Natural killer cell (primary cell): ENCODE results near the gene CLIP2. TPM values are rescaled to one million over a fixed set of nuclear protein-coding genes. Genes with fewer than 3 reads are reported as not detected.
"Not testable (repeated sequence)": the region's sequence is repeated elsewhere in the genome, so short reads cannot be mapped to it uniquely, and the experiment has no call there.

Source experiments
- ATAC-seq, 3 donors: fragments of 150-1000 bp in 2 of 3; fragments of 200-7000 bp in 1 of 3; cut with Tn5 transposase; 1 replicate in 1 of 3; 2 replicates in 2 of 3; pipeline ENCODE4 v1.10.0; 2021; ENCODE audit warnings: mild to moderate bottlenecking in 2 of 3, moderate library complexity in 2 of 3
- DNase-seq, 2 donors: peaks; one replicate each; pipeline versions ENCODE4 v3.0.0 to v3.0.0-alpha.2; 2013 to 2021; ENCODE audit warnings: mixed read lengths in 1 of 2
- H3K27ac ChIP-seq: one replicate; pipeline ENCODE4 v1.5.1; 2013; ENCODE audit warnings: mild to moderate bottlenecking, low read length
- H3K27me3 ChIP-seq: one replicate; pipeline ENCODE4 v1.6.1; 2013; ENCODE audit warnings: low read length; ENCODE audit not compliant: control insufficient read depth, insufficient read depth
- H3K36me3 ChIP-seq: one replicate; pipeline ENCODE4 v1.6.1; 2013; ENCODE audit warnings: low read length; ENCODE audit not compliant: control insufficient read depth, insufficient read depth
- H3K4me1 ChIP-seq: one replicate; pipeline ENCODE4 v1.6.1; 2013; ENCODE audit warnings: low read length; ENCODE audit not compliant: control insufficient read depth, insufficient read depth
- H3K4me3 ChIP-seq: one replicate; pipeline ENCODE4 v1.5.1; 2013; ENCODE audit warnings: low read length
- H3K9me3 ChIP-seq: one replicate; pipeline ENCODE4 v1.6.1; 2013; ENCODE audit warnings: low read length; ENCODE audit not compliant: control insufficient read depth, insufficient read depth
- H3K27ac Mint-ChIP-seq, 2 donors: one replicate each; pipeline ENCODE4 v1.8.0; 2022; ENCODE audit warnings: mild to moderate bottlenecking in 2 of 2, mixed read lengths in 2 of 2, moderate library complexity in 1 of 2
- H3K27me3 Mint-ChIP-seq, 2 donors: one replicate each; pipeline ENCODE4 v1.8.0; 2022; ENCODE audit warnings: low read depth in 2 of 2, mixed read lengths in 2 of 2
- H3K36me3 Mint-ChIP-seq: one replicate; pipeline ENCODE4 v1.8.0; 2022; ENCODE audit warnings: mixed read lengths
- H3K4me1 Mint-ChIP-seq, 2 donors: one replicate each; pipeline ENCODE4 v1.8.0; 2022; ENCODE audit warnings: mixed read lengths in 2 of 2
- H3K4me3 Mint-ChIP-seq: one replicate; pipeline ENCODE4 v1.8.0; 2022; ENCODE audit warnings: mild to moderate bottlenecking, moderate library complexity, mixed read lengths
- H3K9me3 Mint-ChIP-seq, 2 donors: one replicate each; pipeline ENCODE4 v1.8.0; 2022; ENCODE audit warnings: mixed read lengths in 2 of 2
- WGBS: methylation state at CpG from one replicate; pipeline ENCODE4 v1.1.7; 2013; ENCODE audit warnings: missing lambda C conversion rate; ENCODE audit not compliant: insufficient coverage; 5-methylcytosine and 5-hydroxymethylcytosine counted together
- intact Hi-C: fragments of 100-400 bp; cut with micrococcal nuclease; formaldehyde crosslinking; loops from one replicate; pipeline ENCODE4 v1.14.2; 2022
- total RNA-seq, 4 donors: library from RNA; stranded (reverse); fragments of 120-200 nt in 1 of 4; gene quantifications; one replicate each; pipeline versions ENCODE4 v1.2.3 to v1.2.4, GENCODE V29; 2013 to 2022
- TF ChIP-seq, protein P1 (sequence below): fragments of 200-600 bp; IDR thresholded peaks from one replicate; pipeline ENCODE4 v1.8.0; 2022; ENCODE audit warnings: antibody characterized with exemption

The CLIP2 gene
- total RNA-seq, 3 donors from 2014 or later (not counting 1 experiment from before 2014, with no cell fraction given), result 8.5 to 14.7 (median 10.5) TPM

DNA sequence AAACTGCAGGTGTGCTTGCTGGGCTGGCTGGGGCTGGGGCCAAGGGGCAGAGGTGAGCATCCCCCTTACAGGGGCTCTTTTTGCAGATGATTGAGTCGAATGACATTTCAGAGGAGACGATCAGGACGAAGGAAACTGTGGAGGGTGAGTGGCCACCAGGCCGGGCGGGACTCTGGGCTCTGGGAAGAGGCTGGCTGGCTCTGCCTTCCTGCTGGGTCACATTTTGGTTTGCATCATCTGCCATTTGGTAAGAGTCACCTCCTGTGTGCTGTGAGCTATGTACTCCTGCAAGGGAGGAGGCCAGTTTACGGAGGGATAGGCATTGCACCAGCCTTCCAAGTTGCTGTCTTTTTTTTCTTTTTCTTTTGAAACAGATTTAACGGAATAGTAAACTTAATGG is 91.5 kb downstream of the CLIP2 start:
- Histone ChIP-seq H3K9me3 (no peaks in the 10 kb centered on the region), H3K36me3 (no peaks in the 10 kb centered on the region), H3K4me1 (no peaks in the 10 kb centered on the region), H3K4me3 (no peak overlapping the region), H3K27me3 (no peaks in the 10 kb centered on the region), H3K27ac (no peak overlapping the region)
- no peak overlapping the region for H3K4me3 Mint-ChIP-seq
- 90% methylated on average over 6 of the region's 7 CpGs for whole genome bisulfite sequencing
- H3K9me3 Mint-ChIP-seq, result no peaks in the 10 kb centered on the region
- ATAC-seq (no peak), DNase-seq (no peak)
- H3K36me3 Mint-ChIP-seq, result no peaks in the 10 kb centered on the region
- no peak overlapping the region for H3K27ac Mint-ChIP-seq
- no peaks in the 10 kb centered on the region for H3K4me1 Mint-ChIP-seq
- H3K27me3 Mint-ChIP-seq, result no peaks in the 10 kb centered on the region
- intact Hi-C loops, result no loop called here
- TF ChIP-seq, protein P1, sequence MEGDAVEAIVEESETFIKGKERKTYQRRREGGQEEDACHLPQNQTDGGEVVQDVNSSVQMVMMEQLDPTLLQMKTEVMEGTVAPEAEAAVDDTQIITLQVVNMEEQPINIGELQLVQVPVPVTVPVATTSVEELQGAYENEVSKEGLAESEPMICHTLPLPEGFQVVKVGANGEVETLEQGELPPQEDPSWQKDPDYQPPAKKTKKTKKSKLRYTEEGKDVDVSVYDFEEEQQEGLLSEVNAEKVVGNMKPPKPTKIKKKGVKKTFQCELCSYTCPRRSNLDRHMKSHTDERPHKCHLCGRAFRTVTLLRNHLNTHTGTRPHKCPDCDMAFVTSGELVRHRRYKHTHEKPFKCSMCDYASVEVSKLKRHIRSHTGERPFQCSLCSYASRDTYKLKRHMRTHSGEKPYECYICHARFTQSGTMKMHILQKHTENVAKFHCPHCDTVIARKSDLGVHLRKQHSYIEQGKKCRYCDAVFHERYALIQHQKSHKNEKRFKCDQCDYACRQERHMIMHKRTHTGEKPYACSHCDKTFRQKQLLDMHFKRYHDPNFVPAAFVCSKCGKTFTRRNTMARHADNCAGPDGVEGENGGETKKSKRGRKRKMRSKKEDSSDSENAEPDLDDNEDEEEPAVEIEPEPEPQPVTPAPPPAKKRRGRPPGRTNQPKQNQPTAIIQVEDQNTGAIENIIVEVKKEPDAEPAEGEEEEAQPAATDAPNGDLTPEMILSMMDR, result no peak

DNA sequence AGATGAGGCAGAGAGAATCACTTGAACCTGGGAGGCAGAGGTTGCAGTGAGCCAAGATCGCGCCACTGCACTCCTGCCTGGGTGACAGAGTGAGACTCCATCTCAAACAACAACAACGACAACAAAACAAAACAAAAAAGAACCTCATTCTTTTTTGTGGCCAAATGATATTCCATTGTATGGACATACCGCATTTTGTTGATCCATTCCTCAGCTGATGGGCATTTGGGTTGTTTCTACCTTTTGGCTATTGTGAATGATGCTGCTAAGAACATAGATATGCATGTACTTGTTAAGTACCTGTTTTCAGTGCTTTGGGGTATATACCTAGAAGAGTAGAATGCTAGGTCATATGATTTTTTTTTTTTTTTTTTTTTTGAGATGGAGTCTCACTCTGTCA is 94.9 kb downstream of the CLIP2 start:
- DNase-seq, H3K27me3 ChIP-seq, H3K4me1 ChIP-seq, H3K4me3 Mint-ChIP-seq, intact Hi-C loops, H3K36me3 ChIP-seq, H3K27me3 Mint-ChIP-seq, H3K9me3 ChIP-seq, H3K27ac Mint-ChIP-seq, H3K27ac ChIP-seq, H3K4me1 Mint-ChIP-seq, ATAC-seq, H3K9me3 Mint-ChIP-seq, H3K4me3 ChIP-seq, H3K36me3 Mint-ChIP-seq: not testable (repeated sequence)
- 100% methylated on average over 4 of the region's 4 CpGs for WGBS

DNA sequence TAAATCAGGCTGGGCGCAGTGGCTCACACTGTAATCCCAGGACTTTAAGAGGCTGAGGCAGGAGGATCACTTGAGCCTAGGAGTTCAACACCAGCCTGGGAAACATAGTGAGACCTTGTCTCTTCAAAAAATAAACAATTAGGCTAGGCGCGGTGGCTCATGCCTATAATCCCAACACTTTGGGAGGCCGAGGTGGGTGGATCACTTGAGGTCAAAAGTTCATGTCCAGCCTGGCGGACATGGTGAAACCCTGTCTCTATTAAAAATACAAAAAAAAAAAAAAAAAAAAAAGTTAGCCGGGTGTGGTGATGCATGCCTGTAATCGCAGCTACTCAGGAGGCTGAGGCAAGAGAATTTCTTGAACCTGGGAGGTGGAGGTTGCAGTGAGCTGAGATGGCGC is 95.6 kb downstream of the CLIP2 start:
- H3K4me3 ChIP-seq, H3K27ac Mint-ChIP-seq, DNase-seq, H3K36me3 ChIP-seq, H3K27me3 Mint-ChIP-seq, H3K27me3 ChIP-seq, H3K27ac ChIP-seq, ATAC-seq, H3K36me3 Mint-ChIP-seq, intact Hi-C loops, H3K4me1 ChIP-seq, H3K4me1 Mint-ChIP-seq, H3K9me3 ChIP-seq, H3K9me3 Mint-ChIP-seq, H3K4me3 Mint-ChIP-seq: not testable (repeated sequence)
- WGBS, result 91% methylated on average over 5 of the region's 8 CpGs

DNA sequence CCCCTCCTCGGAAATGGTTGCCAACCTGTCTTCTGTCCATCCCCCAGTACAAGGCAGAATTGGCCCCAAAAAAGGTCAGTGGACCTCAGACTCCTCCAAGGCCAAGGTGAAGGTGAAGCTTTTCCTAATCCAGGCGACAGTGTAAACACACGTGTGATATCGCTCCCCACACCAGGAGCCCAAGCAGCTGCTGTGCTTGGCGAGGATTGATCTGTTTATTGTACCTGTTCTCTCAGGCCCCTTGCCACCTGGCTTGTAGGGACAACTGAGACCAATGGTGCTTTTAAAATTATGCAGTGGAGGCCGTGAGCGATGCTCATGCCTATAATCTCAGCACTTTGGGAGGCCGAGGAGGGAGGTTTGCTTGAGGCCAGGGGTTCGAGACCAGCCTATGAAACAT is 98.4 kb downstream of the CLIP2 start:
- no peaks in the 10 kb centered on the region for H3K27me3 ChIP-seq
- DNase-seq, result no peak
- Mint-ChIP-seq H3K4me3 (no peak overlapping the region), H3K27ac (no peak overlapping the region), H3K4me1 (no peaks in the 10 kb centered on the region), H3K27me3 (no peaks in the 10 kb centered on the region), H3K36me3 (no peaks in the 10 kb centered on the region), H3K9me3 (no peaks in the 10 kb centered on the region)
- H3K9me3 ChIP-seq, result no peaks in the 10 kb centered on the region
- no peak overlapping the region for H3K4me3 ChIP-seq
- H3K4me1 ChIP-seq, result no peaks in the 10 kb centered on the region
- no peak for ATAC-seq
- WGBS, result 92% methylated on average over 9 of the region's 9 CpGs
- TF ChIP-seq, protein P1, result no peak
- intact Hi-C loops, result no loop called here
- no peak overlapping the region for H3K27ac ChIP-seq
- H3K36me3 ChIP-seq, result no peaks in the 10 kb centered on the region
